ENCODE results near the gene ADD1. TPM values are rescaled to one million over a fixed set of nuclear protein-coding genes. Genes with fewer than 3 reads are reported as not detected.

The ADD1 gene
- total and polyA plus RNA-seq, 2 of the 13 experiments (the other 11 are each of a cell fraction or from before 2014, with no cell fraction given): 73.9 to 122 TPM

DNA sequence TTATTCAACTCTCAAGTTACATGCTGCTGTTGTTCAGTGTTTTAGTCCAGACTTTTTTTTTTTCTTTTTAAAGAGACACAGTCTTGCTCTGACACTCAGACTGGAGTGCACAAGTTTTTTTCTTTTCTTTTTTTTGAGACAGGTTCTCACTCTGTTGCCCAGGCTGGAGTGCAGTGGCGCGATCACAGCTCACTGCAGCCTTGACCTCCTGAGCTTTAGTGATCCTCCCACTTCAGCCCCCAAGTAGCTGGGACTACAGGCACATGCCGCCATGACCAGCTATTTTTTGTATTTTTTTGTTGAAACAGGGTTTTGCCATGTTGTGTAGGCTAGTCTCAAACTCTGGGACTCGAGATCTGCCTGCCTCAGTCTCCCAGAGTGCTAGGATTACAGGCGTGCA, 11.9 kb downstream of the ADD1 start (continued):
- TF ChIP-seq ZBTB33 (CRISPR knock-in tag; IDR thresholded peaks at IDR 0.05) (peak; percentile 69), BCL6 (CRISPR knock-in tag; IDR thresholded peaks at IDR 0.05) (peak; percentile 47; the same call in 1 of the 2 replicates), ZNF296 (CRISPR knock-in tag; conservative IDR thresholded peaks at IDR 0.05) (no peak), ZNF574 (CRISPR knock-in tag; IDR thresholded peaks at IDR 0.05) (0 out of 2 replicates have a peak, but pooled peaks have one; percentile 19)

GRCh38 chr4:2856266-2856665, 12.6 kb downstream of the ADD1 start:
- H3K4me2 ChIP-seq (ENCODE audit: low read depth, low read length): no peak overlapping the region
- H4K20me1 ChIP-seq (ENCODE audit: insufficient read depth, low read length): peaks cover 27% of the 10 kb centered on the region
- 96% methylated on average over 3 of the region's 3 CpGs for WGBS (ENCODE audit: low lambda C conversion rate)
- CTCF ChIA-PET (ENCODE audit: low intra/inter-chr PET ratio, low total read pairs): no interaction called here
- ATAC-seq (no peak), FAIRE-seq (no peak), DNase-seq (ENCODE audit: low spot score) (no peak)
- no TSS peak for BruUV-seq (replicated peaks)
- H2AFZ ChIP-seq (ENCODE audit: low read length): no peak overlapping the region
- no peak overlapping the region for H3K4me3 ChIP-seq (replicated peaks in 1 of 3; ENCODE audit: insufficient read depth in 1 of 3, low read depth in 2 of 3, low read length in 3 of 3)
- peak overlapping the region; percentile 71 for H3K27ac ChIP-seq (ENCODE audit: extremely low read length, insufficient read depth, low read length)
- in situ Hi-C loops (cut with HindIII; ENCODE audit: extremely low pct_ligation_motif_present, low pct_unique_long_range_greater_than_20kb): no loop called here
- no peak for TF ChIP-seq MAF1 (CRISPR knock-in tag; IDR thresholded peaks at IDR 0.05; ENCODE audit: borderline replicate concordance)
- TF ChIP-seq ZSCAN31 (CRISPR knock-in tag; IDR thresholded peaks at IDR 0.05; ENCODE audit: low read depth): no peak
- TF ChIP-seq ZNF264 (CRISPR knock-in tag; IDR thresholded peaks at IDR 0.05): no peak
- TF ChIP-seq, protein P1, sequence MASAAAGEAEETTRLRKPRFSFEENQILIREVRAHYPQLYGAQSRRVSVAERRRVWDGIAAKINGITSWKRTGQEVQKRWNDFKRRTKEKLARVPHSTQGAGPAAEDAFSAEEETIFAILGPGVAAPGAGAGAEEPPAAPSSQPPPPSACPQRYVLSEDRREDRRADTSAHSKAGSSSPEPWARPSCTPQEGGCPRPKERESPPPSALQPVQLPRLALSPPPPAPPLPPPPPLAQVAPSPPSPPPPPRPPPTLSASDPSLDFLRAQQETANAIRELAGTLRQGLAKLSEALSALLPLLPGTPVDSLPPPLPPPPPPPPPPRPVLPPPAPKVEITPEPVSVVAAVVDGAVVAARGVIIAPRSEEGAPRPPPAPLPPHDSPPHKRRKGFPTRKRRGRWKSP (CRISPR knock-in tag; IDR thresholded peaks at IDR 0.05): no peak
- H3K27me3 ChIP-seq (ENCODE audit: control insufficient read depth in 1 of 2, insufficient read depth in 2 of 2, low read length in 2 of 2): no peaks in the 10 kb centered on the region
- H3K9ac ChIP-seq (ENCODE audit: insufficient read depth, low read depth, low read length): no peak overlapping the region
- POLR2A ChIA-PET: interaction anchor here (0.9 kb wide), 1 partner anchor 64 kb away, joined by 4 read pairs; no protein-coding TSS in a partner anchor
- intact Hi-C loops (cut with micrococcal nuclease; ENCODE audit: unreplicated experiment): no loop called here
- peaks cover 95% of the 10 kb centered on the region for H3K4me1 ChIP-seq (ENCODE audit: insufficient read depth, low read length)
- H3K36me3 ChIP-seq (replicated peaks in 1 of 2; ENCODE audit: control insufficient read depth in 1 of 2, insufficient read depth in 2 of 2, low read length in 2 of 2): peaks cover 0 to 16% of the 10 kb centered on the region in 2 experiments; a peak in 2 of 5 replicates
- no peaks in the 10 kb centered on the region for H3K9me3 ChIP-seq (ENCODE audit: low read length)
- H3K79me2 ChIP-seq (ENCODE audit: insufficient read depth, low read length): peaks cover 92% of the 10 kb centered on the region
